Liver (tissue), 9 donors: ENCODE measurements around the gene RAB6B. TPM values are rescaled to one million over a fixed set of nuclear protein-coding genes. Genes with fewer than 3 reads are reported as not detected.

Experiments used
- DNase-seq: peaks from one replicate; pipeline ENCODE4 v3.0.0-alpha.2; 2017; ENCODE audit warnings: low spot score
- H3K27ac ChIP-seq, 2 donors: one replicate each; pipeline ENCODE4 v1.7.0; 2013; ENCODE audit warnings: inconsistent platforms in 2 of 2, low read length in 2 of 2, control low read depth in 1 of 2, low read depth in 1 of 2, mild to moderate bottlenecking in 1 of 2
- H3K27me3 ChIP-seq, 4 donors: one replicate each; pipeline versions ENCODE4 v1.6.1 to v1.7.0; 2013; ENCODE audit warnings: low read length in 3 of 4, inconsistent platforms in 1 of 4, mild to moderate bottlenecking in 1 of 4, moderate library complexity in 1 of 4; ENCODE audit not compliant: control insufficient read depth in 4 of 4, insufficient read depth in 4 of 4
- H3K36me3 ChIP-seq, 4 donors: one replicate each; pipeline versions ENCODE4 v1.6.1 to v1.7.0; 2013; ENCODE audit warnings: low read length in 3 of 4, mild to moderate bottlenecking in 3 of 4, low read depth in 1 of 4, moderate library complexity in 1 of 4; ENCODE audit not compliant: control insufficient read depth in 4 of 4, insufficient read depth in 3 of 4
- H3K4me1 ChIP-seq, 4 donors: one replicate each; pipeline versions ENCODE4 v1.6.1 to v1.7.0; 2013; ENCODE audit warnings: low read length in 3 of 4, mild to moderate bottlenecking in 3 of 4, moderate library complexity in 1 of 4; ENCODE audit not compliant: control insufficient read depth in 4 of 4, insufficient read depth in 4 of 4
- H3K4me3 ChIP-seq, 3 donors: one replicate each; pipeline versions ENCODE4 v1.6.1 to v1.7.0; 2013; ENCODE audit warnings: low read length in 3 of 3, control low read depth in 1 of 3, low read depth in 1 of 3, mild to moderate bottlenecking in 1 of 3
- H3K9ac ChIP-seq, 2 donors: one replicate each; pipeline ENCODE4 v1.7.0; 2013; ENCODE audit warnings: low read length in 2 of 2, mild to moderate bottlenecking in 2 of 2, moderate library complexity in 2 of 2, control low read depth in 1 of 2, low read depth in 1 of 2
- H3K9me3 ChIP-seq, 4 donors: one replicate each; pipeline versions ENCODE4 v1.6.1 to v1.7.0; 2013; ENCODE audit warnings: low read length in 3 of 4; ENCODE audit not compliant: control insufficient read depth in 4 of 4
- ATF3 ChIP-seq: IDR thresholded peaks from 2 replicates; pipeline ENCODE4 v1.6.1; 2016; ENCODE audit warnings: antibody characterized with exemption
- FOXA1 ChIP-seq: IDR thresholded peaks from 2 replicates; pipeline ENCODE4 v1.6.1; 2016; ENCODE audit warnings: antibody characterized with exemption
- FOXA2 ChIP-seq: IDR thresholded peaks from 2 replicates; pipeline ENCODE4 v1.6.1; 2016; ENCODE audit warnings: antibody characterized with exemption
- GABPA ChIP-seq, 2 donors: IDR thresholded peaks in 1 of 2; conservative IDR thresholded peaks in 1 of 2; 2 replicates each; pipeline ENCODE4 v1.6.1; 2016; ENCODE audit warnings: antibody characterized with exemption in 2 of 2, mild to moderate bottlenecking in 1 of 2, moderate library complexity in 1 of 2
- HNF4A ChIP-seq, 2 donors: conservative IDR thresholded peaks; 2 replicates each; pipeline ENCODE4 v1.6.1; 2016; ENCODE audit warnings: antibody characterized with exemption in 2 of 2, mild to moderate bottlenecking in 2 of 2
- HNF4G ChIP-seq: IDR thresholded peaks from 2 replicates; pipeline ENCODE4 v1.6.1; 2016; ENCODE audit warnings: antibody characterized with exemption
- JUND ChIP-seq, 2 donors: IDR thresholded peaks; 2 replicates each; pipeline ENCODE4 v1.6.1; 2016; ENCODE audit warnings: antibody characterized with exemption in 2 of 2
- RAD21 ChIP-seq, 2 donors: IDR thresholded peaks; 2 replicates each; pipeline ENCODE4 v1.6.1; 2016; ENCODE audit warnings: antibody characterized with exemption in 2 of 2, mild to moderate bottlenecking in 2 of 2
- REST ChIP-seq: IDR thresholded peaks from 2 replicates; pipeline ENCODE4 v1.6.1; 2016; ENCODE audit warnings: antibody characterized with exemption, mild to moderate bottlenecking
- RXRA ChIP-seq, 2 donors: IDR thresholded peaks; 2 replicates each; pipeline ENCODE4 v1.6.1; 2017 to 2018; ENCODE audit warnings: antibody characterized with exemption in 2 of 2, mild to moderate bottlenecking in 1 of 2
- SP1 ChIP-seq: IDR thresholded peaks from 2 replicates; pipeline ENCODE4 v1.6.1; 2018; ENCODE audit warnings: antibody characterized with exemption, mild to moderate bottlenecking
- YY1 ChIP-seq: IDR thresholded peaks from 2 replicates; pipeline ENCODE4 v1.6.1; 2016; ENCODE audit warnings: antibody characterized with exemption, mild to moderate bottlenecking
- ZBTB33 ChIP-seq: IDR thresholded peaks from 2 replicates; pipeline ENCODE4 v1.6.1; 2016; ENCODE audit warnings: antibody characterized with exemption
- WGBS: extraction: QIAGEN DNeasy Blood & Tissue Kit; methylation state at CpG from one replicate; pipeline ENCODE4 v1.1.7; 2013; 5-methylcytosine and 5-hydroxymethylcytosine counted together
- polyA plus RNA-seq, 2 donors: library from polyadenylated mRNA; stranded (reverse) in 1 of 2; unstranded in 1 of 2; fragments of 200-250 nt in 1 of 2; fragments of >200 nt in 1 of 2; fragmentation: Nextera tagmentation in 1 of 2; extraction: Ambion mirVana in 1 of 2; gene quantifications; one replicate each; pipeline versions ENCODE4 v1.2.1 to v1.2.3, GENCODE V29; 2013 to 2015
- total RNA-seq, 2 donors: library from RNA; depleted of rRNA; stranded (reverse); fragments of >200 nt; gene quantifications; one replicate each; pipeline ENCODE4 v1.2.3, GENCODE V29; 2014
- TF ChIP-seq, protein P1 (sequence below): fragments of 150-350 bp; IDR thresholded peaks from 2 replicates; pipeline ENCODE4 v1.5.1; 2017; ENCODE audit warnings: improper control_type of control experiment, low read depth, low read length; ENCODE audit not compliant: missing input control
- donor health status: healthy.
- donor health status: healthy.
- donor health status: healthy.
- donor health status: healthy.
- donor health status: healthy.

The RAB6B gene
- total and polyA plus RNA-seq, 4 donors: 0.08 to 2.8 (median 0.28) TPM

DNA sequence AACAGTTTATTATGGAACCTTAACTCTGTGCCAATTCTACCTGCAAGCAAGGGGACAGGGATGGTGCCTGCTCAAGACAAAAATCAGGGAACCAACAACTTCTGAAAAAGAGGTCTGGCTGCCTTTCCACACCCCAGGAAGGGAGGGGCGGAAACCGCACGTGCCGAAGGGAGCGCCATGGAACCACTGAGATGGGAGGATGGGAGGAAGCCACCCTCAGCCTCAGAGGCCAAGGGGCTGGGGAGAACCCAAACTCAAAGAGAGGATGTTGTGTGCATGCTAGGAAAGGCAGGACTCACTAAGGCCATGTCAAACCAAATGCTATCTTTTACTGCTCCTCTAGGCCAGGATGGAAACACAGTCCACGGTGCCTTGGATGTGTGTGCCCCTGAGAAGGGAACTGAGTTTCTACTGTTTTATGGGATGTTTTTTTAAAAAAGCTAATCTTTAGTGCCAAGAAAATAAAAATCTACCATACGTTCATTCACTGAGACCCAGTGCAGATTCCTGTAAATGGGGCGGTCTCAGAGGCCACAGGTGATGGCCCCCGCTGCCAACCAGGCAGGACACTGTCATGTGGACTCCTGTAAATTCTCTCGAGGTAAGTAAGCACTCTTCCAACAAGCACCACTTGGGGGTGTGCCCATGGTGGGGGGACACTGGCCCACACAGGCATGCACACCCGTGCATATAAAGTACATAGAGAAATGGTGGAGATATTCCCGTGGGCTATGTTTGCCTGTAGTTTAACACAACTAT lies 69.5 kb downstream of the RAB6B start:
- Histone ChIP-seq H3K27me3 (no peaks in the 10 kb centered on the region), H3K4me3 (no peak overlapping the region), H3K4me1 (no peaks in the 10 kb centered on the region), H3K9ac (no peak overlapping the region), H3K36me3 (peaks cover 0 to 17% (median 13%) of the 10 kb centered on the region in 4 donors), H3K9me3 (no peaks in the 10 kb centered on the region), H3K27ac (no peak overlapping the region)
- no peak for TF ChIP-seq YY1
- DNase-seq: no peak
- 92% methylated on average over 12 of the region's 12 CpGs for WGBS

GRCh38 chr3:133824961-133825485 lies 70.7 kb downstream of the RAB6B start:
- no peak overlapping the region for H3K9ac ChIP-seq
- H3K36me3 ChIP-seq: peaks cover 5 to 28% (median 24%) of the 10 kb centered on the region in 4 donors
- H3K27me3 ChIP-seq: no peaks in the 10 kb centered on the region
- no peak overlapping the region for H3K4me3 ChIP-seq
- no peak overlapping the region for H3K27ac ChIP-seq
- DNase-seq: no peak
- 97% methylated on average over 8 of the region's 8 CpGs for WGBS
- no peak for TF ChIP-seq ZBTB33
- TF ChIP-seq GABPA (IDR thresholded peaks at IDR 0.05 in 1 of 2, conservative IDR thresholded peaks at IDR 0.05 in 1 of 2): no peak
- no peak for TF ChIP-seq FOXA2
- no peak for TF ChIP-seq ATF3
- no peak for TF ChIP-seq FOXA1
- TF ChIP-seq HNF4G: no peak
- no peak for TF ChIP-seq RAD21 (IDR thresholded peaks at IDR 0.05)
- TF ChIP-seq SP1: no peak
- TF ChIP-seq REST: no peak
- TF ChIP-seq HNF4A (conservative IDR thresholded peaks at IDR 0.05): no peak
- no peak for TF ChIP-seq YY1
- TF ChIP-seq JUND (IDR thresholded peaks at IDR 0.05): no peak
- TF ChIP-seq RXRA (IDR thresholded peaks at IDR 0.05): no peak
- TF ChIP-seq, protein P1, sequence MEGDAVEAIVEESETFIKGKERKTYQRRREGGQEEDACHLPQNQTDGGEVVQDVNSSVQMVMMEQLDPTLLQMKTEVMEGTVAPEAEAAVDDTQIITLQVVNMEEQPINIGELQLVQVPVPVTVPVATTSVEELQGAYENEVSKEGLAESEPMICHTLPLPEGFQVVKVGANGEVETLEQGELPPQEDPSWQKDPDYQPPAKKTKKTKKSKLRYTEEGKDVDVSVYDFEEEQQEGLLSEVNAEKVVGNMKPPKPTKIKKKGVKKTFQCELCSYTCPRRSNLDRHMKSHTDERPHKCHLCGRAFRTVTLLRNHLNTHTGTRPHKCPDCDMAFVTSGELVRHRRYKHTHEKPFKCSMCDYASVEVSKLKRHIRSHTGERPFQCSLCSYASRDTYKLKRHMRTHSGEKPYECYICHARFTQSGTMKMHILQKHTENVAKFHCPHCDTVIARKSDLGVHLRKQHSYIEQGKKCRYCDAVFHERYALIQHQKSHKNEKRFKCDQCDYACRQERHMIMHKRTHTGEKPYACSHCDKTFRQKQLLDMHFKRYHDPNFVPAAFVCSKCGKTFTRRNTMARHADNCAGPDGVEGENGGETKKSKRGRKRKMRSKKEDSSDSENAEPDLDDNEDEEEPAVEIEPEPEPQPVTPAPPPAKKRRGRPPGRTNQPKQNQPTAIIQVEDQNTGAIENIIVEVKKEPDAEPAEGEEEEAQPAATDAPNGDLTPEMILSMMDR: no peak
- no peaks in the 10 kb centered on the region for H3K9me3 ChIP-seq
- no peaks in the 10 kb centered on the region for H3K4me1 ChIP-seq
